A673 (cell line): ENCODE measurements around the gene TYR. TPM values are rescaled to one million over a fixed set of nuclear protein-coding genes. Genes with fewer than 3 reads are reported as not detected.
"Not testable (repeated sequence)": the region's sequence is repeated elsewhere in the genome, so short reads cannot be mapped to it uniquely, and the experiment has no call there.

Experiments
- BruUV-seq: library from RNA; stranded (reverse); fragments of 400-500 nt; replicated peaks from 2 replicates; lab custom pipeline; 2021; lab: Mats Ljungman, UMichigan
- CTCF ChIA-PET: fragments of 300-600 bp; sonication (Branson Sonifier 250); formaldehyde crosslinking; loops from one replicate; lab custom pipeline; 2022; ENCODE audit warnings: antibody characterized with exemption; lab: Charles Lee
- POLR2A ChIA-PET: fragments of 300-600 bp; sonication (Branson Sonifier 250); formaldehyde crosslinking; loops from one replicate; lab custom pipeline; 2022; ENCODE audit warnings: antibody characterized with exemption; ENCODE audit not compliant: low non-redundant PET; lab: Charles Lee
- DNase-seq: peaks from one replicate; pipeline ENCODE4 v3.0.0-alpha.2; 2015; ENCODE audit warnings: low spot score
- H3K27ac ChIP-seq: fragments of 200-600 bp; sonication (generic); 2 replicates; pipeline ENCODE4 v1.5.1; 2016; ENCODE audit warnings: mixed run types, low read depth, mild to moderate bottlenecking, mixed read lengths, antibody characterized with exemption, low read length; ENCODE audit not compliant: poor library complexity, severe bottlenecking
- H3K27me3 ChIP-seq: fragments of 200-600 bp; sonication (generic); replicated peaks from 2 replicates; pipeline ENCODE4 v1.6.1; 2017; ENCODE audit warnings: mixed run types, low read depth, mild to moderate bottlenecking, mixed read lengths, antibody characterized with exemption, low read length; ENCODE audit not compliant: insufficient read depth, poor library complexity
- H3K36me3 ChIP-seq: fragments of 200-600 bp; sonication (generic); 2 replicates; pipeline ENCODE4 v1.6.1; 2016; ENCODE audit warnings: mixed run types, mild to moderate bottlenecking, mixed read lengths, antibody characterized with exemption, low read length; ENCODE audit not compliant: insufficient read depth, poor library complexity, severe bottlenecking
- H3K4me1 ChIP-seq: fragments of 200-600 bp; sonication (generic); 2 replicates; pipeline ENCODE4 v1.6.1; 2017; ENCODE audit warnings: mixed run types, mild to moderate bottlenecking, mixed read lengths, antibody characterized with exemption, low read length; ENCODE audit not compliant: insufficient read depth, poor library complexity, severe bottlenecking
- H3K4me3 ChIP-seq: fragments of 200-600 bp; sonication (generic); 2 replicates; pipeline ENCODE4 v1.5.1; 2016; ENCODE audit warnings: low read depth, mixed run types, mild to moderate bottlenecking, mixed read lengths, low read length; ENCODE audit not compliant: poor library complexity, severe bottlenecking
- H3K9me3 ChIP-seq: fragments of 200-600 bp; sonication (generic); 2 replicates; pipeline ENCODE4 v1.6.1; 2016; ENCODE audit warnings: mixed run types, low read depth, mild to moderate bottlenecking, mixed read lengths, antibody characterized with exemption, low read length; ENCODE audit not compliant: poor library complexity, severe bottlenecking
- CTCF ChIP-seq: fragments of 300-800, 200-600 bp; sonication (generic); conservative IDR thresholded peaks from 2 replicates; pipeline ENCODE4 v1.5.1; 2017; ENCODE audit warnings: low read depth, mild to moderate bottlenecking, antibody characterized with exemption, low read length, moderate library complexity, mixed read lengths
- EZH2 ChIP-seq: fragments of 200-600 bp; sonication (generic); IDR thresholded peaks from 2 replicates; pipeline ENCODE4 v1.6.1; 2017; ENCODE audit warnings: borderline replicate concordance, low read depth, mild to moderate bottlenecking, mixed read lengths, antibody characterized with exemption, low read length; ENCODE audit not compliant: poor library complexity, severe bottlenecking
- intact Hi-C: fragments of 100-400 bp; cut with micrococcal nuclease; formaldehyde crosslinking; loops from one replicate; pipeline ENCODE4 v1.10.0; 2022; ENCODE audit not compliant: unreplicated experiment
- total RNA-seq: library from RNA; stranded (reverse); gene quantifications from 2 replicates; pipeline ENCODE4 v1.2.3, GENCODE V29; 2021

The TYR gene
- total RNA-seq, 1 experiment from 2014 or later: not detected

GRCh38 chr11:89249196-89249595 lies 71.5 kb downstream of the TYR start:
- no peak for TF ChIP-seq EZH2
- TF ChIP-seq CTCF: no peak
- Histone ChIP-seq H3K27ac (no peak overlapping the region), H3K9me3 (no peaks in the 10 kb centered on the region), H3K4me3 (no peak overlapping the region), H3K27me3 (no peaks in the 10 kb centered on the region), H3K36me3 (no peaks in the 10 kb centered on the region), H3K4me1 (no peaks in the 10 kb centered on the region)
- POLR2A ChIA-PET: no interaction called here
- no peak for DNase-seq
- intact Hi-C loops: no loop called here
- no TSS peak for BruUV-seq
- CTCF ChIA-PET: no interaction called here

GRCh38 chr11:89261483-89261882 lies 83.8 kb downstream of the TYR start:
- CTCF ChIA-PET, H3K4me3 ChIP-seq, H3K27me3 ChIP-seq, H3K36me3 ChIP-seq, DNase-seq, H3K27ac ChIP-seq, H3K4me1 ChIP-seq, intact Hi-C loops, BruUV-seq, POLR2A ChIA-PET, H3K9me3 ChIP-seq: not testable (repeated sequence)

- ChIA-PET POLR2A (no interaction called here), CTCF (no interaction called here)
- DNase-seq: no peak
- Histone ChIP-seq H3K4me3 (no peak overlapping the region), H3K36me3 (no peaks in the 10 kb centered on the region), H3K27me3 (no peaks in the 10 kb centered on the region), H3K4me1 (peaks cover 5% of the 10 kb centered on the region), H3K27ac (no peak overlapping the region), H3K9me3 (no peaks in the 10 kb centered on the region)
- intact Hi-C loops: no loop called here
- BruUV-seq: no TSS peak
- no peak for TF ChIP-seq CTCF
- TF ChIP-seq EZH2: no peak
Observed at GRCh38 chr11:89267660-89268302, 90.1 kb downstream of the TYR start.

- CTCF ChIA-PET, intact Hi-C loops, BruUV-seq, H3K4me3 ChIP-seq, DNase-seq, POLR2A ChIA-PET, H3K9me3 ChIP-seq, H3K27me3 ChIP-seq, H3K4me1 ChIP-seq, H3K36me3 ChIP-seq, H3K27ac ChIP-seq: not testable (repeated sequence)
Observed at GRCh38 chr11:89272540-89273088, 94.9 kb downstream of the TYR start.

- H3K9me3 ChIP-seq, H3K4me1 ChIP-seq, H3K4me3 ChIP-seq, BruUV-seq, CTCF ChIA-PET, H3K36me3 ChIP-seq, DNase-seq, H3K27ac ChIP-seq, intact Hi-C loops, H3K27me3 ChIP-seq, POLR2A ChIA-PET: not testable (repeated sequence)
Observed at GRCh38 chr11:89273220-89273619, 95.5 kb downstream of the TYR start.
